GM12892 (cell line): ENCODE measurements around the gene CLEC2D.

Experiments used
- POLR2A ChIP-seq: IDR thresholded peaks from 2 replicates; pipeline ENCODE4 v1.6.1; 2011; ENCODE audit warnings: low read depth, low read length, control low read depth
- POLR2AphosphoS5 ChIP-seq: IDR thresholded peaks from 2 replicates; pipeline ENCODE4 v1.6.1; 2011; ENCODE audit warnings: low read depth, low read length, control low read depth

- TF ChIP-seq POLR2A (peak; percentile 61), POLR2AphosphoS5 (peak; percentile 74)
Observed at GRCh38 chr12:9719790-9720189, 50.3 kb downstream of the CLEC2D start.
